ENCODE results near the gene REEP1. TPM values are rescaled to one million over a fixed set of nuclear protein-coding genes. Genes with fewer than 3 reads are reported as not detected.

The REEP1 gene
- under 1 TPM; 0.20 to 0.25 TPM for total RNA-seq

DNA sequence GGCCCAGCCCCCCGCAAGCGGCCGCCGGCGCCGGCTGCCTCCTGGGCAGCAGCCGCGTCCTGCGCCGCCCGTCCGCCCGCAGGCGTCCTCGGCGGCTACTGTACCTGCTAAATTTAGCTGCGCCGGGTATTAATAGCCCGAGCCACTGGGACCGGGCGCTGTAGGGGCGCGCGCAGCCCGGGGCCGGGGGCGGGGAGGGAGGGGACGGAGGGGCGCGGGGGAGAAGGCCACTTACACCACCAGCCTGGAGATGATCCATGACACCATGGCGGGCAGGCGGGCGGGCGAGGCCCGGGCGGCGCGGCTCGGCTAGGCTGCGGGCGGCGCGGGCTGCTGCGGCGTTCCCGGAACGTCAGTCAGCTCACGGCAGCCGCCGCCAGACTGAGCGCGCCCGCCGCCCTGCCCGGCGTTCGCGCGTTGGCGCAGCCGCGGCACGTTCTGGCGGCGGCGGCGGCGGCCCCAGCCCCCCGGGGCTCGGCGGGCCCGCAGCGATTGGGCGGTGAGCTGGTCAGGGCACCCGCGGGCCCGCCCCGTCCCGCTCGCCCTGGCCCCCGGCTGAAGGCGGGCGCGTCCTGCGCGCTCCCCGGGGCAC lies at the start of gene REEP1:
REEP1 (minus strand) TSS at position 383 of the 592 bp plus-strand sequence; CDS start at position 267, 116 bp downstream.
- DNase-seq: peak; percentile 44
- peaks cover 11% of the 10 kb centered on the region for H3K4me1 Mint-ChIP-seq
- peaks cover 68% of the 10 kb centered on the region for H3K27me3 Mint-ChIP-seq
- H3K36me3 Mint-ChIP-seq: no peaks in the 10 kb centered on the region
- H3K27ac Mint-ChIP-seq: no peak within 1 kb of the TSS
- peaks cover 12% of the 10 kb centered on the region for H3K9me3 Mint-ChIP-seq
- peak within 1 kb of the TSS; percentile 78 for H3K4me3 Mint-ChIP-seq

GRCh38 chr2:86383844-86384243 lies 46.4 kb upstream of the REEP1 start:
- Mint-ChIP-seq H3K36me3 (no peaks in the 10 kb centered on the region), H3K9me3 (peaks cover 6% of the 10 kb centered on the region), H3K27ac (no peak overlapping the region), H3K4me3 (no peak overlapping the region), H3K4me1 (no peaks in the 10 kb centered on the region), H3K27me3 (no peaks in the 10 kb centered on the region)
- no peak for DNase-seq

DNA sequence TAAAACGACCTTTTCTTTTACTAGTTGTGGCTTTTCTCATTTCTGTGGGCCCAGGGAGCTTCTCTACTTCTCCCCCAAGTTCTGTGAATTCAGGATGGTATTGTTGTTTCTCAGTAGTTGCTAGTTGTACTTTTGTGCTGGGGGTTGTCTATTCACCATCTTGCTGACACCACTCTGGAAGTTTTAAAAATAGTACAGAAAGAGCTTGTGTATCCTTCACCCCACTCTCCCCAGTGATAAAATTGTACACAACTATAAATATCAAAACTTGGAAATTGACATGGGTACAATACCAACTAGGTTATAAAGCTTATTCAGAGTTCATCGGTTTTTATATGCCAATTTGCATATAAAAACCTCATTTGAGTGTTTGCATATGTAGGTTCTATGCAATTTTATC lies 45.3 kb upstream of the REEP1 start:
- Mint-ChIP-seq H3K9me3 (peaks cover 9% of the 10 kb centered on the region), H3K4me1 (no peaks in the 10 kb centered on the region), H3K36me3 (no peaks in the 10 kb centered on the region), H3K27ac (no peak overlapping the region), H3K4me3 (no peak overlapping the region), H3K27me3 (no peaks in the 10 kb centered on the region)
- no peak for DNase-seq

- DNase-seq: no peak
- H3K27ac Mint-ChIP-seq: no peak overlapping the region
Measured at GRCh38 chr2:86382108-86382507, 44.7 kb upstream of the REEP1 start.

DNA sequence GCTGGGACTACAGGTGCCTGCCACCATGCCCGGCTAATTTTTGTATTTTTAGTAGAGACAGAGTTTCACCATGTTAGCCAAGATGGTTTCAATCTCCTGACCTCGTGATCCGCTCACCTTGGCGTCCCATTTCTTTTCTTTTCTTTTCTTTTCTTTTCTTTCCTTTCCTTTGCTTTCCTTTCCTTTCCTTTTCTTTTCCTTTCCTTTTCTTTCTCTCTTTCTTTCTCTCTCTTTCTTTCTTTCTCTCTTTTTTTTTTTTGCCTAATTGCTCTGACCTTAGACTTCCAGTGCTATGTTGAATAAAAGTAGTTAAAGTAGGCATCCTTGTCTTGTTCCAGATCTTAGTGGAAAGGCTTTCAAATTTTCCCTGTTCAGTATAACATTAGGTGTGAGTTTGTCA lies 41.0 kb upstream of the REEP1 start:
- no peak for DNase-seq
- Mint-ChIP-seq H3K27me3 (no peaks in the 10 kb centered on the region), H3K27ac (no peak overlapping the region), H3K4me1 (no peaks in the 10 kb centered on the region), H3K9me3 (peaks cover 9% of the 10 kb centered on the region), H3K4me3 (no peak overlapping the region), H3K36me3 (no peaks in the 10 kb centered on the region)

More at GRCh38 chr2:86382108-86382507, 44.7 kb upstream of the REEP1 start:
- no peaks in the 10 kb centered on the region for H3K27me3 Mint-ChIP-seq
- H3K4me3 Mint-ChIP-seq: no peak overlapping the region
- no peaks in the 10 kb centered on the region for H3K36me3 Mint-ChIP-seq
- H3K4me1 Mint-ChIP-seq: no peaks in the 10 kb centered on the region
- H3K9me3 Mint-ChIP-seq: peaks cover 9% of the 10 kb centered on the region

DNA sequence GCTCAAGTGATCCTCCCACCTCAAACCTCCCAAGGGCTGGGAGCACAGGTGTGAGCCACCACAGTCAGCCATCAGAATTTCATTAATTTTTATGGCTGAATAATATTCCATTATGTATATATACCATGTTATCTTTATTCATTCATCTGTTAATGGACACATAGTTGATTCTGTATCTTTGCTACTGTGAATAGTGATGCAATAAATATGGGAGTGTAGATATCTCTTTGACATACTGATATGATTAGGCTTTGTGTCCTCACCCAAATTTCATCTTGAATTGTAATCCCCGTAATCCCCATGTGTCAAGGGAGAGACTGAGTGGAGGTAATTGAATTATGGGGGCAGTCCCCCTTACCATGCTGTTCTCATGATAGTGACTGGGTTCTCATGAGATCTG lies 38.2 kb upstream of the REEP1 start:
- no peak overlapping the region for H3K27ac Mint-ChIP-seq
- no peak for DNase-seq
- peaks cover 13% of the 10 kb centered on the region for H3K4me1 Mint-ChIP-seq
- H3K4me3 Mint-ChIP-seq: no peak overlapping the region
- H3K27me3 Mint-ChIP-seq: no peaks in the 10 kb centered on the region
- peaks cover 7% of the 10 kb centered on the region for H3K9me3 Mint-ChIP-seq
- no peaks in the 10 kb centered on the region for H3K36me3 Mint-ChIP-seq

DNA sequence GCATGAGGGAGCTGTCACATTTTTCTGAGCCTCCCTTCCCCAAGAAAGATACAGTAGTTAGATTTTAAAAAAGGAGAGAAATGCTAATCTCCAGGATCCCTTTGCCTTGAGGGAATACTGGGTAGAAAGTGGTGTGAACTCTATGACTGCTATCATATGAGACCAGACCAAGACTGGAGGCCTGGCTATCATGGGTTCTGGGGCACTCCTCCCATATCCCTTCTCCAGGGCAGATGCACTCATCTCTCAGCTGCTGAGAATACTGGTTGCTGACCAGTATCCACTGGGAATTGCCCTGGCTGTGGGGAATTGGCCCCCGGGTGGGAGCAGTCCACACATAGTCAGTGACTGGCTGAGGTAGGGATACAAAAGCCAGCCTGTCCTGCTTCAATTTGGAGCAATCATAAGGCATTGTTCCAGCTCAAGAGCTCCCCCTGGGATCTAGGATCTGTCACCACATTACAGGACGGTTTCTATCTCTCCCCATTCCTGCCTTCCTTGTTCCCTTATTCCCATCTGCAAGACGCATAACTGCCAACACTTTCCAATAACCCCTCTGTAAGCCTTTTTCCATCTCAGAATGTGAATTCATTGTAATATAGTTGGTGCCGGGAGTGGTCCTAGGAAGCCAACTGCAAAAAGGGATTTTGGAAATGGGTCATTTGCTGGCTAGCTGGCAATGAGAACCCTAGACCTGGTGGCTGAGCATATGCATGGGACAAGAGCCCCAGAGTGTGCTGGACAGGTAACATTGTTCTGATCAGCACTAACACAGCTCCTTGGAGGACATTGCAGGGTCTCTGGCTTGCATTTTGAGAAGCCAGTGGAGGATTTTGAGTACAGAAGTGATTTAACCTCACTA lies 35.4 kb upstream of the REEP1 start:
- H3K36me3 Mint-ChIP-seq: no peaks in the 10 kb centered on the region
- peaks cover 26% of the 10 kb centered on the region for H3K4me1 Mint-ChIP-seq
- DNase-seq: no peak
- peaks cover 9% of the 10 kb centered on the region for H3K9me3 Mint-ChIP-seq
- no peak overlapping the region for H3K27ac Mint-ChIP-seq
- no peak overlapping the region for H3K4me3 Mint-ChIP-seq
- H3K27me3 Mint-ChIP-seq: no peaks in the 10 kb centered on the region

GRCh38 chr2:86372133-86372532 lies 34.7 kb upstream of the REEP1 start:
- Mint-ChIP-seq H3K27me3 (no peaks in the 10 kb centered on the region), H3K27ac (peak overlapping the region; percentile 68), H3K4me1 (peaks cover 27% of the 10 kb centered on the region), H3K36me3 (no peaks in the 10 kb centered on the region), H3K9me3 (peaks cover 9% of the 10 kb centered on the region), H3K4me3 (no peak overlapping the region)
- no peak for DNase-seq

DNA sequence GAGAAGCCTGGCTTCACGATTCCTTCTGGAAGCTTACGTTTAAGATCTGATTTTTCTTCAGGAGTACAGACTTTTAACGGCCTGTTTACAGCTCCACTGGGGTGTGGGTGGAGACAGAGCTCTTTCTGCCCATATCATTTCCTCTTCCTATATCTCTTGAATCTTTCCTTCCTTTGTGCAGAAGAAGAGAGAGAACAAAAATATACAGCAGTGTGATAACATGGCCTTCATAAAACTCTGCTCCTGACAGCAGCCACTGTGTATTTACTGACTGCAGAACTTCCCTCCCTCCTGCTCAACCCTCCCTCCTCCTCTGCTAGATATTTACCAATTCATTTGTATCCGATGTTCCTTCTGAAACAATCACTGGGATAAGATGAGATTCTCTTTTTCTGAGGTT lies 34.1 kb upstream of the REEP1 start:
- Mint-ChIP-seq H3K36me3 (no peaks in the 10 kb centered on the region), H3K27ac (peak overlapping the region; percentile 77), H3K9me3 (peaks cover 9% of the 10 kb centered on the region), H3K4me1 (peaks cover 27% of the 10 kb centered on the region), H3K27me3 (no peaks in the 10 kb centered on the region), H3K4me3 (no peak overlapping the region)
- DNase-seq: no peak

DNA sequence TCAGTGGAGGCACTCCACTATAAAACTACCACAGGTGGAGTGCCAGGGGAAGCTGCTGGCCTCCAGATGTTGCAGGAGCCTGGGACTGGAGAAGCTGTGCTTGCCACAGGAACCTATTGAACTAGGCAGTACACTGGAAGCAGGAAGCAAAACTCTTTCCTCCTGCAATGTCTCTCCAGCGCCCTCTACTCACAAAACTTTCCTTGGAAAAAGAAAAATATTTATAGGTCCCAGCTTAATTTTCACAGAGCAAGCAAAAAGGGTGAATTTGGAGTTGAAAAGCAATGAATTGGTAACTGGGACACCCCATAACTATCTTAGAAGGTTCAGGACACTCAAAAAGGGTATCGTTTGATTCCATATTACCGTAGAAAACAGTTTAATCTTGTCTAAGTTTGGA lies 33.2 kb upstream of the REEP1 start:
- H3K4me1 Mint-ChIP-seq: peaks cover 27% of the 10 kb centered on the region
- H3K27ac Mint-ChIP-seq: no peak overlapping the region
- H3K4me3 Mint-ChIP-seq: no peak overlapping the region
- no peak for DNase-seq
- H3K36me3 Mint-ChIP-seq: no peaks in the 10 kb centered on the region
- H3K27me3 Mint-ChIP-seq: no peaks in the 10 kb centered on the region
- peaks cover 9% of the 10 kb centered on the region for H3K9me3 Mint-ChIP-seq

- Mint-ChIP-seq H3K27ac (no peak overlapping the region), H3K27me3 (no peaks in the 10 kb centered on the region), H3K9me3 (peaks cover 10% of the 10 kb centered on the region), H3K4me1 (peaks cover 27% of the 10 kb centered on the region), H3K36me3 (no peaks in the 10 kb centered on the region), H3K4me3 (peak overlapping the region; percentile 53)
- DNase-seq: peak; percentile 46
Measured at GRCh38 chr2:86368161-86368824, 30.9 kb upstream of the REEP1 start.

DNA sequence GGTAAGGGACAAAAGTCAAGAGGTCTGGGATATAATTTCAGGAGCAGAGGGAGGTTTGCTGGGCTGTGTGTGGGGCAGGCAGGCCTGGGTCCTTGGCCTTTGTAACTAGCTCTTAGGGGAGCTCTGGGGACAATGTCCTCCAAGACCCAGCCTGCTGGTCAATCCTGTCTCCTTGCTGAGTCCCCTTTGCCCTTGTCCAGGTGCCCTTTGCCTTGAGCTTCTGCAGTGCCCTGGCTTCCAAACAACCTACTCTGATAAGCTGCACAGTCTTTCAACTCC lies 30.0 kb upstream of the REEP1 start:
- peaks cover 25% of the 10 kb centered on the region for H3K4me1 Mint-ChIP-seq
- H3K27ac Mint-ChIP-seq: no peak overlapping the region
- H3K36me3 Mint-ChIP-seq: no peaks in the 10 kb centered on the region
- no peaks in the 10 kb centered on the region for H3K27me3 Mint-ChIP-seq
- H3K4me3 Mint-ChIP-seq: no peak overlapping the region
- DNase-seq: no peak
- peaks cover 6% of the 10 kb centered on the region for H3K9me3 Mint-ChIP-seq

GRCh38 chr2:86366651-86367498 lies 29.4 kb upstream of the REEP1 start:
- no peaks in the 10 kb centered on the region for H3K36me3 Mint-ChIP-seq
- no peak overlapping the region for H3K27ac Mint-ChIP-seq
- no peak overlapping the region for H3K4me3 Mint-ChIP-seq
- no peak for DNase-seq
- H3K4me1 Mint-ChIP-seq: peaks cover 21% of the 10 kb centered on the region
- no peaks in the 10 kb centered on the region for H3K27me3 Mint-ChIP-seq
- peaks cover 6% of the 10 kb centered on the region for H3K9me3 Mint-ChIP-seq

DNA sequence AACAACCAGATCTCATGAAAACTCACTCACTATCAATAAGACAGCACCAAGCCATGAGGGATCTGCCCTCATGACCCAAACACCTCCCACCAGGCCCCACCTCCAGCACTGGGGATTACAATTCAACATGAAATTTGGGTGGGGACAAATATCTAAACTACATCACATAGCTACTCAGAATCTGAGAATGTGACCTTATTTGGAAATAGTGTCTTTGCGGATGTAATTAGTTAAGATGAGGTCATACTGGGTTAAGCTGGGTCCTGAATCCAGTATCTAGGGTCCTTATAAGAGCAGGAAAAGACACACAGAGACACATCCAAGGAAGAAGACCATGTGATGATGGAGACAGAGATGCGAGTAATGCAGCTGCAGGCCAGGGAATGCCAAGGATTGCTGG lies 27.5 kb upstream of the REEP1 start:
- H3K27ac Mint-ChIP-seq: no peak overlapping the region
- no peaks in the 10 kb centered on the region for H3K36me3 Mint-ChIP-seq
- DNase-seq: no peak

GRCh38 chr2:86360776-86361175 lies 23.4 kb upstream of the REEP1 start:
- Mint-ChIP-seq H3K27me3 (peaks cover 3% of the 10 kb centered on the region), H3K9me3 (peaks cover 1% of the 10 kb centered on the region), H3K27ac (no peak overlapping the region), H3K4me3 (no peak overlapping the region), H3K36me3 (no peaks in the 10 kb centered on the region), H3K4me1 (no peaks in the 10 kb centered on the region)
- no peak for DNase-seq

More for the DNA sequence above, 27.5 kb upstream of the REEP1 start:
- peaks cover 4% of the 10 kb centered on the region for H3K9me3 Mint-ChIP-seq
- H3K27me3 Mint-ChIP-seq: no peaks in the 10 kb centered on the region
- peaks cover 14% of the 10 kb centered on the region for H3K4me1 Mint-ChIP-seq
- no peak overlapping the region for H3K4me3 Mint-ChIP-seq
